Mesenchymal stem cell (in vitro differentiated cells and primary cell): ENCODE measurements around the gene RNF220.

Experiments used
- DNase-seq: peaks from one replicate; pipeline ENCODE4 v3.0.0-alpha.2; 2013
- H2AFZ ChIP-seq: one replicate; pipeline ENCODE4 v1.6.1; 2013; ENCODE audit warnings: low read depth, mild to moderate bottlenecking, control low read depth, inconsistent platforms, low read length, moderate library complexity
- H2AK5ac ChIP-seq: 2 replicates; pipeline ENCODE4 v1.6.1; 2013; ENCODE audit warnings: low read length, moderate library complexity, mild to moderate bottlenecking, inconsistent platforms; ENCODE audit not compliant: severe bottlenecking
- H2BK120ac ChIP-seq: one replicate; pipeline ENCODE4 v1.6.1; 2013; ENCODE audit warnings: low read depth, mild to moderate bottlenecking, inconsistent platforms, low read length, moderate library complexity
- H2BK12ac ChIP-seq, 2 experiments: one replicate each; pipeline ENCODE4 v1.6.1; 2013; ENCODE audit warnings: inconsistent platforms in 2 of 2, low read length in 2 of 2, mild to moderate bottlenecking in 2 of 2, moderate library complexity in 2 of 2, control low read depth in 1 of 2
- H2BK15ac ChIP-seq: one replicate; pipeline ENCODE4 v1.6.1; 2013; ENCODE audit warnings: mild to moderate bottlenecking, low read depth, inconsistent platforms; ENCODE audit not compliant: poor library complexity, severe bottlenecking
- H2BK5ac ChIP-seq: 2 replicates; pipeline ENCODE4 v1.6.1; 2013; ENCODE audit warnings: low read depth, mild to moderate bottlenecking, low read length, control low read depth, inconsistent platforms; ENCODE audit not compliant: poor library complexity, severe bottlenecking
- H3K14ac ChIP-seq, 2 experiments: one replicate each; pipeline ENCODE4 v1.6.1; 2013; ENCODE audit warnings: inconsistent platforms in 2 of 2, low read length in 2 of 2, control low read depth in 1 of 2, mild to moderate bottlenecking in 1 of 2, moderate library complexity in 1 of 2
- H3K18ac ChIP-seq, 2 experiments: one replicate each; pipeline ENCODE4 v1.6.1; 2013; ENCODE audit warnings: inconsistent platforms in 2 of 2, low read length in 2 of 2, control low read depth in 1 of 2, low read depth in 1 of 2, mild to moderate bottlenecking in 1 of 2
- H3K23ac ChIP-seq, 2 experiments: one replicate each; pipeline ENCODE4 v1.6.1; 2013; ENCODE audit warnings: inconsistent platforms in 2 of 2, low read length in 2 of 2, mild to moderate bottlenecking in 2 of 2, moderate library complexity in 2 of 2, control low read depth in 1 of 2
- H3K27ac ChIP-seq: 2 replicates; pipeline ENCODE4 v1.5.1; 2013; ENCODE audit warnings: mild to moderate bottlenecking, moderate library complexity, low read length, control low read depth, inconsistent platforms; ENCODE audit not compliant: poor library complexity, severe bottlenecking
- H3K27me3 ChIP-seq, 2 experiments: 2 replicates each; pipeline versions ENCODE4 v1.6.1 to v1.7.0; 2013; ENCODE audit warnings: low read length in 2 of 2, mild to moderate bottlenecking in 2 of 2, moderate library complexity in 2 of 2, control low read depth in 1 of 2, inconsistent platforms in 1 of 2; ENCODE audit not compliant: control insufficient read depth in 1 of 2, insufficient read depth in 1 of 2
- H3K36me3 ChIP-seq, 2 experiments: 2 replicates each; pipeline versions ENCODE4 v1.6.1 to v1.7.0; 2013; ENCODE audit warnings: low read length in 2 of 2, control low read depth in 1 of 2, inconsistent platforms in 1 of 2, low read depth in 1 of 2, mild to moderate bottlenecking in 1 of 2; ENCODE audit not compliant: insufficient read depth in 2 of 2, control insufficient read depth in 1 of 2
- H3K4ac ChIP-seq, 2 experiments: one replicate each; pipeline ENCODE4 v1.6.1; 2013; ENCODE audit warnings: inconsistent platforms in 2 of 2, low read length in 2 of 2, mild to moderate bottlenecking in 2 of 2, moderate library complexity in 2 of 2, control low read depth in 1 of 2, low read depth in 1 of 2
- H3K4me1 ChIP-seq: 2 replicates; pipeline ENCODE4 v1.6.1; 2013; ENCODE audit warnings: low read depth, low read length, control low read depth; ENCODE audit not compliant: control insufficient read depth, insufficient read depth
- H3K4me2 ChIP-seq: 2 replicates; pipeline ENCODE4 v1.6.1; 2013; ENCODE audit warnings: low read length, mild to moderate bottlenecking, inconsistent platforms; ENCODE audit not compliant: poor library complexity, severe bottlenecking
- H3K4me3 ChIP-seq, 2 experiments: 2 replicates each; pipeline versions ENCODE4 v1.5.1 to v1.7.0; 2013; ENCODE audit warnings: low read length in 2 of 2, mild to moderate bottlenecking in 2 of 2, control low read depth in 1 of 2, low read depth in 1 of 2; ENCODE audit not compliant: insufficient read depth in 1 of 2
- H3K79me1 ChIP-seq: replicated peaks from 2 replicates; pipeline ENCODE4 v1.6.1; 2013; ENCODE audit warnings: mild to moderate bottlenecking, control low read depth, low read length, inconsistent platforms; ENCODE audit not compliant: poor library complexity, severe bottlenecking
- H3K9ac ChIP-seq: 2 replicates; pipeline ENCODE4 v1.7.0; 2013; ENCODE audit warnings: mild to moderate bottlenecking, low read length, moderate library complexity
- H3K9me3 ChIP-seq: 2 replicates; pipeline ENCODE4 v1.7.0; 2013; ENCODE audit warnings: mild to moderate bottlenecking, low read length; ENCODE audit not compliant: control insufficient read depth
- H4K8ac ChIP-seq: one replicate; pipeline ENCODE4 v1.6.1; 2013; ENCODE audit warnings: inconsistent platforms, mild to moderate bottlenecking, low read length, moderate library complexity
- H4K91ac ChIP-seq: one replicate; pipeline ENCODE4 v1.6.1; 2013; ENCODE audit warnings: mild to moderate bottlenecking, low read length, inconsistent platforms
- WGBS: methylation state at CpG from one replicate; pipeline ENCODE4 v1.1.7; 2013; ENCODE audit warnings: mixed read lengths; 5-methylcytosine and 5-hydroxymethylcytosine counted together

Gene RNF220

DNA sequence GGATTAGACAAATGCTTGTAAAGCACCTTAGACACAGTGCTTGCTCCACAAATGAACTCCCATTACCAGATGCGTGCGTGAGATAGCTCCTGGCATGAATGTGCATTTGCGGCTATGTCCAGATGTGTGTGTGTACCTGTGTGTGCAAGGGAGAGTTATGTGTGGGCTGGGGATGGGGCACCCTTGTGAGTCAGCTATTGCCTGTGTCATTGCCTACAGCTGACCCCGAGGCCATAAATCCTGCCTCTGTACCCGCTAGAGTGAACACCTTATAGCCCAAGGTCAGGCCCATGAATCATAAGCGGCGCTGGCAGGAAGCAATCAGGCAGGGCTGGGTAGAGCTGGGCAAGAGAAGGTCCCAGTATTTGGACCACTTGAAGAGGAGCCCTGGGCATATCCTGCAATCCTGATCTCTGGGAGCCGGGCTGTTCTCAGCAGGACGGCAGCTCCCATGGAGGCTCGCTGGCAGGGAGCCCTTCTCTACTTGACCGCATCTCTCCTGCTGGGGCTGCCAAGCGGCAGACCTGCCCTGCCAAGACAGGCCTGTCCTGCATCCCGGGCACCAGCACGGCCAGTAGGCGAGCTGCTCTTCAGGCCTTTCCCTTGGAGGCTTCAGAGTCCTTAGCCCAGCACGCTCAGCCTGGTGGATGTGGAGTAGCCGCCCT is 182.9 kb downstream of the RNF220 start:
- Histone ChIP-seq H3K4me3 (peak overlapping the region in 1 of 2 experiments; percentile 23), H3K4ac (no peak overlapping the region), H4K8ac (no peak overlapping the region), H2AFZ (no peak overlapping the region), H2BK5ac (no peak overlapping the region), H3K36me3 (no peaks in the 10 kb centered on the region), H3K4me1 (peaks cover 6% of the 10 kb centered on the region), H3K14ac (no peak overlapping the region), H3K79me1 (no peaks in the 10 kb centered on the region), H3K18ac (no peak overlapping the region), H3K27ac (no peak overlapping the region), H3K4me2 (no peak overlapping the region), H3K9ac (no peak overlapping the region), H4K91ac (no peak overlapping the region), H2BK120ac (no peak overlapping the region), H3K27me3 (peaks cover 48 to 75% of the 10 kb centered on the region in 2 experiments), H2AK5ac (no peak overlapping the region), H3K9me3 (no peaks in the 10 kb centered on the region), H3K23ac (peak overlapping the region in 1 of 2 experiments; percentile 51), H2BK15ac (no peak overlapping the region), H2BK12ac (no peak overlapping the region)
- no peak for DNase-seq
- 83% methylated on average over 17 of the region's 17 CpGs for WGBS

DNA sequence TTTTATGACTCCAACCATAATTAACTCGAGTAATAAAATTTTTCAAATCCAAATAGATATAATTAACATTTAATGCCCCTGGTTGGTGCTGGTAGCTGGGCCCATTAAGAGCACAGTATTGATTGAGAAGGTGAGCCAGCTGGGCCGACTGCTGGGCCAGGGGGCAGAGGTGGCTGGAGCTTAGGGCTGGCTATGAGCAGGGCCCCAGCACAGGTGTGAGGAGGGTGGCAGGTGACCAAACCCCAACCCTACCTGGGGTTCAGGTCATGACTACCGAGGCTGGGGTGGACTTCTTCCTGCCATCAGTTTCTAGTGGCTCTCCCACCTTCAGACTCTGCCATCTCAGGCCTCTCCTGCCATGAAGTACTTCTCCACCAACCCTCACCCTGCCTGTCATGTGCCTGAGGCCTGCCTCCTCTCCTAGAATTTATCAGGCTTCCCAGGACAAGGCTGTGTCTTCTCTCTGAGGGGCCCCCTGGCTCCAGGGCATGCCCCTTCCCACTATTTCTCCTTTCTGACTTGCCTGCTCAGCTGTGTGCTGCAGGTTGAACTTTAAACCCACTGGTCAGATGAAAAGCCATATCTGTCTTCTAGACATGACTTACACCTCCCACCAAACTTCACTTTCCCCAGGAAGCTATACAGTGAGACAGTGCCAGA is 183.6 kb downstream of the RNF220 start:
- no peak overlapping the region for H4K8ac ChIP-seq
- H3K36me3 ChIP-seq: no peaks in the 10 kb centered on the region
- no peak overlapping the region for H3K4me2 ChIP-seq
- H3K23ac ChIP-seq: no peak overlapping the region
- H3K4me1 ChIP-seq: peaks cover 6% of the 10 kb centered on the region
- no peak overlapping the region for H3K4ac ChIP-seq
- no peak overlapping the region for H3K4me3 ChIP-seq
- no peak overlapping the region for H2BK15ac ChIP-seq
- no peak overlapping the region for H2AK5ac ChIP-seq
- H4K91ac ChIP-seq: no peak overlapping the region
- H3K9me3 ChIP-seq: no peaks in the 10 kb centered on the region
- H3K27me3 ChIP-seq: peaks cover 45 to 68% of the 10 kb centered on the region in 2 experiments
- H3K9ac ChIP-seq: no peak overlapping the region
- no peak overlapping the region for H2BK120ac ChIP-seq
- no peak overlapping the region for H3K14ac ChIP-seq
- no peak overlapping the region for H3K27ac ChIP-seq
- H3K18ac ChIP-seq: no peak overlapping the region
- DNase-seq: no peak
- no peak overlapping the region for H2BK5ac ChIP-seq
- H2AFZ ChIP-seq: no peak overlapping the region
- H3K79me1 ChIP-seq: no peaks in the 10 kb centered on the region
- no peak overlapping the region for H2BK12ac ChIP-seq
- 94% methylated on average over 3 of the region's 3 CpGs for WGBS

DNA sequence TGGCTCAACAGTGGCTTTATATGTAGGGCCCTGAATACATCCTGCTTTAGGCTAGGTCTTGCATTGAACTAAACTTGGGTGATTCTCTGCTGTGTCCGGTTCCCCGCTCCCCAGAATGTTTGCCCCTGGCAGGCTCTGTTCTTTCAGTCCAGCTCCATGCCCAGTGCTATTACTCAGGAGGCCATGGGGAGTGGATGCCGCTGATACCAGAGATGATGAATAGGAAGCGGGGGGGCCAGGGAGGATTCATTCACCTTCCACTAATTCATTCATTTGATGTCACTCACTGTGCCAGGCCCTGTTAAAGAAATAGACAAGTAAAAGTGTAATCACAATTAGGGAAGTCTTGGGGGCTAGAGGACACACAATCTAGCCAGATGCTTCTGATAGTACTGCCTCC is 185.4 kb downstream of the RNF220 start:
- Histone ChIP-seq H2BK12ac (no peak overlapping the region), H2BK15ac (no peak overlapping the region), H3K9ac (no peak overlapping the region), H3K14ac (no peak overlapping the region), H3K27me3 (peaks cover 29 to 59% of the 10 kb centered on the region in 2 experiments), H2AK5ac (no peak overlapping the region), H4K8ac (no peak overlapping the region), H3K9me3 (no peaks in the 10 kb centered on the region), H3K4me3 (no peak overlapping the region), H2AFZ (no peak overlapping the region), H2BK120ac (no peak overlapping the region), H3K4me1 (peaks cover 6% of the 10 kb centered on the region), H3K79me1 (no peaks in the 10 kb centered on the region), H2BK5ac (no peak overlapping the region), H4K91ac (no peak overlapping the region), H3K23ac (no peak overlapping the region), H3K36me3 (no peaks in the 10 kb centered on the region), H3K4ac (no peak overlapping the region), H3K18ac (no peak overlapping the region), H3K27ac (no peak overlapping the region), H3K4me2 (no peak overlapping the region)
- 100% methylated on average over 2 of the region's 4 CpGs for WGBS
- no peak for DNase-seq

DNA sequence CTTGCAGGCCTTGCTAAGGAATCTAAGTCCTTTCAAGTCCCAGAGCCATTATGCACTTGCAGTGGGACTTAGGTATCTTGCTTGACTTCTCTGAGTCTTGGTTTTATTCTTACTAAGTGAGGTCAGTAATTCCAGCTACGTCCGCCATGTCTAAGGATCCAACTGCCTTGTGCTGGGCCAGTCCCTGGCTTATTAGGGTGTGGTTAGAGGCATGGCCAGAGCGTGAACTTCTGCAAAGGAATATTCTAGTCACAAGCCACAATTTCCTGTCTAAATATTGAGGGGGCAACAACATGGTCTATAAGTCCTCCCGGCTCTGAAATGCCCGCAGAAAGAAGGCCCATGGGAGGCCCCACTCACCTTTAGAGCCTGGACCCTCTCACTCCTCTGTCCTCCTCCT is 186.3 kb downstream of the RNF220 start:
- Histone ChIP-seq H3K9ac (no peak overlapping the region), H3K27ac (no peak overlapping the region), H3K23ac (no peak overlapping the region), H2BK5ac (no peak overlapping the region), H4K91ac (no peak overlapping the region), H2AK5ac (no peak overlapping the region), H3K27me3 (peaks cover 19 to 51% of the 10 kb centered on the region in 2 experiments), H3K36me3 (no peaks in the 10 kb centered on the region), H3K18ac (no peak overlapping the region), H3K14ac (no peak overlapping the region), H3K4ac (no peak overlapping the region), H3K79me1 (no peaks in the 10 kb centered on the region), H3K9me3 (no peaks in the 10 kb centered on the region), H3K4me3 (no peak overlapping the region), H2BK120ac (no peak overlapping the region), H2AFZ (no peak overlapping the region), H4K8ac (no peak overlapping the region), H3K4me2 (no peak overlapping the region), H2BK15ac (no peak overlapping the region), H3K4me1 (peaks cover 6% of the 10 kb centered on the region), H2BK12ac (no peak overlapping the region)
- DNase-seq: no peak
- 97% methylated on average over 5 of the region's 5 CpGs for WGBS
